ENCODE measurements around the gene CRKL.

Gene CRKL

GRCh38 chr22:20953342-20953608 is 36.1 kb downstream of the CRKL start:
- no peak for DNase-seq

- DNase-seq: no peak
Measured at GRCh38 chr22:20953668-20954500, 36.7 kb downstream of the CRKL start.

GRCh38 chr22:20955548-20955947 is 38.3 kb downstream of the CRKL start:
- no peak for DNase-seq

GRCh38 chr22:20956258-20957101 is 39.3 kb downstream of the CRKL start:
- no peak for DNase-seq

DNA sequence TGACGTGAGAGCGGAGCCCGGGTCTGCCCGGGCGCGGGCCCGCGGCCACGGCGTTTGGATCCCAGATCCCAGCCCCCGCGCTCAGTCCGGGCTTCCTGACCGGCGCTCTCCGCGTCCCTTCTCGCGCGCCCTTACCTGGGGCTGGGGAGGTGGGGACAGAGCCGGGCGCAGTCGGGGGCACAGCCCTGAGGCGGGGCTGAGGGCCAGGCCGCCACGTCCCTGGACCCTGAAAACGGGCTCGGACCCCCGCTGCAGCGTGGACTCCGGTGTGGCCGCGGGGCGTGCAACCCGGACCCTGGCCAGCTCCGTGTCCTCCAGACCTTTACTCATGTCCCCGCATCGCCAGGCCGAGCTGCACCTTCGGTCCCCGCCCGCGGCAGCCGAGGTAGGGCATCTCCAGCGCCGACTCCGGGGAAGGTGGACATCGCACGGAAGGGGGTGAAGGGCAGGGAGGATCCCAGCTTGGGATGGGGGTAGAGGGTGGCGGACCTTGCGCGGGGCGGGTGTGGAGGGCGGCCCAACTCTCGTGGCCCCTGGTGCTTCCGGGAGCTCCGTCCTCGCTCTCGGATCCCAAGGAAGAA is 40.0 kb downstream of the CRKL start:
- no peak for DNase-seq

- DNase-seq: no peak
Measured at GRCh38 chr22:20957683-20958431, 40.6 kb downstream of the CRKL start.

DNA sequence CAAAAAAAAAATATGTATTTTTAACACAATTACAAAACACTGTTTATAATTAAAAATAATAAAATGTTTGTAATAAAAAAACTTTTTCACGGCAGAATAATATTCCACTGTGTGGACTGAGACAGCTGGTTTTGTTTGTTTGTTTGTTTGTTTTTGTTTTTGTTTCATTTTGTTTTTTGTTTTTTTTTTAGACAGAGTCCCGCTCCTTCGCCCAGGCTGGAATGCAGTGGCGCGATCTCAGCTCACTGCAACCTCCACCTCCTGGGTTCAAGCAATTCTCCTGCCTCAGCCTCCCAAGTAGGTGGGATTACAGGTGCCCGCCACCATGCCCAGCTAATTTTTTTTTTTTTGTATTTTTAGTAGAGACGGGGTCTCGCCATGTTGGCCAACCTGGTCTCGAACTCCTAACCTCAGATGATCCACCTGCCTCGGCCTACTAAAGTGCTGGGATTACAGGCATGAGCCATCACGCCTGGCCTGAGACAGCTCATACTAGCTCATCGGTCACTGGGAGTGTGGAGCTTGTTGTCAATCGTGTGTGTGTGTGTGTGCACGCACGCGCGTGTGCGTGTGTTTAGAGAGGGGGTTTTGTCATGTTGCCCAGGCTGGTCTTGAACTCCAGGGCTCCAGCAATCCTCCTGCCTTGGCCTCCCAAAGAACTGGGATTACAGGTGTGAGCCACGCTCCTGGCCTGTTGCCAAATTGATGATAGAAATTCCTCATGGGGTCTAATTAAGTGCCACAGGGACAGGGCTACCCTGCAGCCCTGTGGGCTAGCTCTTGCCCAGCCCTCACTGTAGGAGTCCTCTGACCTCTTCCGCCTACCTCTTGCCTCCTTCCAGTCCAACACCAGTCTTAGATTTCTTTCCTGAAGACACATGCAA is 42.6 kb downstream of the CRKL start:
- DNase-seq: no peak

- no peak for DNase-seq
Measured at GRCh38 chr22:20960609-20961008, 43.4 kb downstream of the CRKL start.

DNA sequence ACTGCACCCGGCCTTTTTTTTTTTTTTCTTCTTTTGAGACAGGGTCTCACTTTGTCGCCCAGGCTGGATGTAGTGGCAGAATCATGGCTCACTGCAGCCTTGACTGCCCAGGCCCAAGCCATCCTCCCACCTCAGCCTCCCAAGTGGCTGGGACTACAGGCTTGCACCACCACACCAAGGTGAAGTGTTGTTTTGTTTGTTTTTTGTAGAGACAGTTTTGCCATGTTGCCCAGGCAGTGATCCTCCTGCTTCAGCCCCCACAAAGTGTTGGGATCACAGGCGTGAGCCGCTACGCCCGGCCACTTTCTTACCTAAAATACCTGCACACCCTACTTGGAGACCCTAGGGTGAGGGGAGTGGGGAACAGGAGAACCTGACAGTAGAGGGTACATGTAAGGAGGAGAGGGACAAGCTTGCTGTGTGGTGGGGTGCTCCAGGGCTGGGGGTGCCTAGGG is 45.3 kb downstream of the CRKL start:
- DNase-seq: no peak

- DNase-seq: no peak
Measured at GRCh38 chr22:20963201-20964052, 46.2 kb downstream of the CRKL start.

DNA sequence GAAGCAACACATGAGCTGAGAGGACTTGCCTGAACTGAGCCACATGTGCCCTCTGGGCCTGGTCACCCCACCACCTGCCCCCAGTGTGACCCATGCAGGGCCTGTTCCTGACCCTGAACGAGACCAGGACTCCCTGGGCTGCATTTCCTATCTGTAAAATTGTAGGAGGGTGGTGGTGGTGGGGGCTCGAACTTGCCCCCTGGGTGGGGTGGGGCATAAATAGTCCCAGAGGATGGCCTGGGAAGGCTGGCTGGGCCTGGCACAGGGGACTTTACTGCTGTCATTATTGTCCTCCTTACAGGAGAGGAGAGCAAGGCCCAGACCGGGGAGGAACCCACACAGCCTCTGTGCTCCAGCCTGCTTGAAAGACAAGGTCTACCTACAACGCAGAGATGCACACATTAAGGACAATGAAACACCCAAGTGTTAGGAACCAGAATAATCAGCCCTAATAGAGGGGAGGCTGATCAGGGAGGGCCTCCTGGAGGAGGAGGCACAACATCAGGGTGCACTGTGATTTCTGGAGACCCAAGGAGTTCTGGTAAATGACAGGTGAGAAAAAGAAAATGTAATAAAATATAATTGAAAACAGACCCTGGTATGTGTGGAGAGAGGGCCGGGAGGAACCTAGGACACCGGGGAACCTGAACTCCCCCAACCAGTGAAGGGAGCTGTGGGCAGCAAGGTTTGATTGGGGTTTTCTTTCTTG is 47.0 kb downstream of the CRKL start:
- DNase-seq: no peak

DNA sequence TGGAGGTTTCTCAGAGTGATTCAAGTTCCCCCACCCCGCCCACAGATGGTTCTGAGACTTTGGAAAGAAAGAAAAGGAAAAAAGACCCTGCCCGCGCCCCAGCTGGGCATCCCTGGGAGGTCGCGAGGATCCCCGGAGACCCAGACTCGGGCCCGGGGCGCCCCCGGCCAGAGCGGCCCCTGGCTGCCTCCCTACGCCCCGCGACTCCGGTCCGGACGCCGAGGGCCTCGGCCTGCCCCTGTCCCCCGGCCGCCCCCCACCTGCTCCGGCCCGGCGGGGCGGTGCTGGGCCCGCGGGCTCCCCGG is 47.5 kb downstream of the CRKL start:
- no peak for DNase-seq

DNA sequence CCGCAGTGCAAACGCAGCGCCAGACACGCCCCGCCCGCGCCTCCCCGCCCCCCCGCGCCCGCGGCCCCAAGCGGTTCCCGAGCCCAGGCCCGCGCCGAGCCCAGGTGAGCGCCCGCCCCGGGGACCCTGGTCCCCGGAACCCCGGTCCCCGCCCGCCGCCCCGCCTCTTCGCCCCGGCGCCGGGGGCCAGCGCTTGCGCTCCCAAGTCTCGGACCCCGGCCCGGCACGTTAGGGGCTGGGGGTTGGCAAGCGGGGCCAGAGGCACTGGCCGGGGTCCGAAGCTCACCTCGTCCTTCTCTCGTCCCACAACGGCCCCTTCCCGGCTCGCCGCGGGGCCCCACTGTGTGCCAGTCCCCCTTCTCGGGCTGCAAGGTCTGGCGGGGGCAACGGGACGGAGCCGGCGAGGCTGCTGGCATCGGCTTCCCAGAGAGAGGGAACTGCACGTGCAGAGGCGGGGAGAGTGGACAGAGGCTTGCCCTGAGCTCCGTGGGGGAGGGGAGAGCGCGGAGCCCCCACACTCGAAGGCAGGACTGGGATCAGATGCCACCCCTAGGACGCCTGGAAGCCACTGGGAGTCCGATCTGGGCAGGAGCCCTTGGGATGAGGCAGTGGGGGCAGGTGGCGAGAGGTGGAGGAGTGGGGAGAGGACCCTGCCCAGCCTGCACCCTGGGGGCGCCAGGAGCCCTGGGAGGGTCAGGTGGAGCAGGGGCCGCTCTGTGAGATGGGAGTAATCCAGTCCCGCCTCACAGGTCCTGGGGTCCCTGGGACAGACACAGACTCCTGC is 48.1 kb downstream of the CRKL start:
- no peak for DNase-seq

DNA sequence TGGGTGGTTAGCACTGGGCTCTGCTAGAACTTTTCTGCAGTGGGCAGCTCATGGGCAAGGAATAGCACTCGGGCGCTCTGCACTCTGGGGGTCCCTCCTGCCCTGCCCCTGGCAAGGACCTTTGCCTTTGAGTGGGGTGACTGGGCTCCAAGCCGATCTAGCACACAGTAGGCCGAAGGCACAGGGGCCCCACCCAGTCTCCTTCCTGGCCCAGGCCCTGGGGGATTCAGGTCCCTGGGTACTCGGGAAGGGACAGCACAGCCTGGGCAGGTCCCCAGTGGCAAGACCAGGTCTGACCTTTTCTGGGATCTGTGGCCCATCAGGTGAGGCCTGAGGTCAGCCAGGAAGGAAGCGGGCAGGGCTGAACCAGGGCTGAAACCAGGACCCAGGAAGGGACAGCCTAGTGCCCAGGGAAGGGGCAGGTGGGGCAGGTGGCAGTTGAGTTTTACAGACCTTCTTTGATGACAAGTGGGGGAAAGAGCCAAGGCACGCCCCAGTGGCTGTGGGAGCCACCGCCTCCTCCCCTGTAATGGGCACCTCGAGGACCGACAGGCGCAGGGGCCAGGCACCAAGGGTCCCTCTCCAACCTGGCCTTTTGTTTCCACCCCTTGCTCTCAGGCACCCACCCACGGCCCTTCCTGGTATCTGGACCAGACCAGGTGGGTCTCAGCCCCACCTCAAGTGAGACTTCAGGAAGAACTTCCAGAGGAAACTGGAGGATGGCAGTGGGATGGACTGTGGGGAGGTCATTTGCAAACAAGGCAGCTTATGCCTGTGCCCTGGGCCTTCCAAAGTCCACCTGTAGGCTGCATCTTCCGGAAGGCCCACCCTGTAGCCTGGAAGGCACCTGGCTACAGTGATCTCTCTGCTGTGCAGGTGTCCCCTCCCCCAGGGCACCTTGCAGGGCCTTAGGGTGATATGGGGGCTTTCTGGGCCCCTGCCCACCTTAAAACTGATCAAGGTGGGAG is 49.0 kb downstream of the CRKL start:
- no peak for DNase-seq

DNA sequence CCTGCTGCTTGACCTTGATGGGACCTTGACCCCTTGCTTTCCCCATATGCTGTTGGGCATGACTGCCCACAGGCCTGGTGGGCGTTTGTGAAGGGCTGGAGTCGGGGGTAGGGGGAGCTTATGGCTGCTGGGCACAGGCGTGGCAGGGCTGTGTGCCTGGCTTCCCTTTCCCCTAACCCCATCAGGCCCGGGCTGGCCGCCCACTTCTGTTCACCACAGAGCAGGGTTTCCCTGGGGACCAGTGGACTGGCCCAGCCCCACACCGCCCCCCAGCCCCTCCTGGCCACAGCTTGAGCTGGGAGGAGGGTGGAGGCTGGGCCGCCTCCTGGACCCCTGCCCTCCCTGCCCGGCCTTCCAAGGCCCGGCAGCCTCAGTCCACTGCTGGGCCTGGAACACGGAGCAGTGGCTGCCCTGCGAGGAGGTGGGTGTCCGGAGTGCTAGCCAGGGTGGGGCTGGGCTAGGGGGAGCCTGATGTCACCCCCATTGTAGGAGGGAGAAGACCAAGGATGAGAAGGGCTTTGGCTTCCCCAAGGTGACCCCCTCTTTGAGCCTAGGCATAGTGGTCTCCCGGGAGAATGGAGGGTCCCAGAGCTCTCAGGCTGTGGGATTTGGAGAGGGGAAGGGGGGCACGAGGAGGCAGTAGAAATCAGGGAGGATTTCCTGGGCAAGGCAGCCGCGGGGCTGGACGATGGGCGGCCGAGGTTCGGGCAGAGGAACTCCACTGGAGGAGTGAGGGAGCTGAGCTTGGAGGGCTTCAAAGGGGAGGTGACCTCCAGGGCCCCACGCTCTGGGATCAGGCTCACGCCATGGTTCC is 49.9 kb downstream of the CRKL start, which contains the start of gene AIFM3:
Gene AIFM3 (plus strand): TSS at position 373 of the 814 bp plus-strand sequence. CDS start 690 bp downstream, outside the sequence.
- no peak for DNase-seq

DNA sequence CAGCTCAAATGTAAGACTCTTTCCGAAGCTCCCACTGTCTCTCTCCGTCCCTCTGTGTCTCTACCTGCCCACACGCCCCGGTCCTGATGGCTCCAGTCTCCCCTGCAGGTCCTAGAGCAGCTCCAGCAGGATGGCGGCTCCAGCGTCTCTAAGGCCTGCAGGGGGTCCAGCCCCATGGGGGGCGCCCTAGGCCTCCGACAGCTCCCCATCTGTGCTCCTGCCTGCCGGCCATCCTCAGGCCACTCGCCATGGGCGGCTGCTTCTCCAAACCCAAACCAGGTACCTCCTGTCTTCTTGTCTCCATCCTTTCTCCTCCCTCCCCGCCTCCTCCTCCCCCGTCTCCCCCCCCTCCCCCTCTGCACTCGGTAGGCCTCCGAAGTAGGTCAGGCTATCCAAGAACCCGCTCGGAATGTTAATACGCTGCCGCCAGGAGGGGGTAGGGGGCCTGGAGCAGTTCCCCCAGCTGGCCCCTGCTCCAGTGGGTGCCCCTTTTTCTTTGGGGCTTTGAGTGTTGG is 50.5 kb downstream of the CRKL start:
- DNase-seq: no peak

- DNase-seq: no peak
Measured at GRCh38 chr22:20968281-20968977, 51.2 kb downstream of the CRKL start.
